Skeletal muscle tissue (tissue), 4 donors: ENCODE results near the gene NOC4L. TPM values are rescaled to one million over a fixed set of nuclear protein-coding genes. Genes with fewer than 3 reads are reported as not detected.

Experiments
- H3K27ac ChIP-seq: one replicate; pipeline ENCODE4 v1.7.0; 2013; ENCODE audit warnings: mild to moderate bottlenecking, low read depth, low read length, inconsistent platforms
- H3K27me3 ChIP-seq, 3 donors: one replicate each; pipeline ENCODE4 v1.7.0; 2013; ENCODE audit warnings: low read length in 3 of 3; ENCODE audit not compliant: control insufficient read depth in 3 of 3, insufficient read depth in 3 of 3
- H3K36me3 ChIP-seq, 3 donors: one replicate each; pipeline ENCODE4 v1.7.0; 2013; ENCODE audit warnings: low read length in 3 of 3; ENCODE audit not compliant: control insufficient read depth in 3 of 3, insufficient read depth in 3 of 3
- H3K4me1 ChIP-seq, 3 donors: one replicate each; pipeline ENCODE4 v1.7.0; 2013; ENCODE audit warnings: low read length in 3 of 3, mild to moderate bottlenecking in 3 of 3; ENCODE audit not compliant: control insufficient read depth in 3 of 3, insufficient read depth in 3 of 3
- H3K4me3 ChIP-seq, 3 donors: one replicate each; pipeline ENCODE4 v1.7.0; 2013; ENCODE audit warnings: low read length in 3 of 3
- H3K9ac ChIP-seq, 3 donors: one replicate each; pipeline ENCODE4 v1.7.0; 2013; ENCODE audit warnings: low read length in 3 of 3, mild to moderate bottlenecking in 3 of 3, moderate library complexity in 2 of 3, low read depth in 1 of 3
- H3K9me3 ChIP-seq, 3 donors: one replicate each; pipeline ENCODE4 v1.7.0; 2013; ENCODE audit warnings: low read length in 3 of 3; ENCODE audit not compliant: control insufficient read depth in 3 of 3
- total RNA-seq: library from RNA; depleted of rRNA; stranded (reverse); fragments of >200 nt; gene quantifications from one replicate; pipeline ENCODE4 v1.2.3, GENCODE V29; 2014
- donor health status: Osteomylitis.

NOC4L gene
- total RNA-seq, 1 donor from 2014 or later: 5.7 TPM

- Histone ChIP-seq H3K4me3 (no peak overlapping the region), H3K4me1 (peaks cover 5 to 8% (median 6%) of the 10 kb centered on the region in 3 donors), H3K9me3 (no peaks in the 10 kb centered on the region), H3K27ac (no peak overlapping the region), H3K36me3 (peaks cover 12 to 24% (median 17%) of the 10 kb centered on the region in 3 donors), H3K9ac (no peak overlapping the region), H3K27me3 (no peaks in the 10 kb centered on the region)
These were observed 35.9 kb upstream of the NOC4L start for GRCh38 chr12:132108211-132108832.

- Histone ChIP-seq H3K4me3 (no peak overlapping the region), H3K36me3 (peaks cover 21 to 33% (median 26%) of the 10 kb centered on the region in 3 donors), H3K4me1 (peaks cover 5 to 8% (median 6%) of the 10 kb centered on the region in 3 donors), H3K27me3 (no peaks in the 10 kb centered on the region), H3K9me3 (no peaks in the 10 kb centered on the region), H3K9ac (no peak overlapping the region), H3K27ac (no peak overlapping the region)
These were observed 34.5 kb upstream of the NOC4L start for GRCh38 chr12:132109741-132110140.

GRCh38 chr12:132110677-132111076 lies 33.6 kb upstream of the NOC4L start:
- Histone ChIP-seq H3K9me3 (no peaks in the 10 kb centered on the region), H3K4me1 (peaks cover 0 to 2% (median 0%) of the 10 kb centered on the region in 3 donors), H3K27me3 (no peaks in the 10 kb centered on the region), H3K4me3 (no peak overlapping the region), H3K36me3 (peaks cover 27 to 42% (median 32%) of the 10 kb centered on the region in 3 donors), H3K27ac (no peak overlapping the region), H3K9ac (no peak overlapping the region)

GRCh38 chr12:132111654-132112304 lies 32.5 kb upstream of the NOC4L start:
- Histone ChIP-seq H3K9ac (no peak overlapping the region), H3K27me3 (no peaks in the 10 kb centered on the region), H3K27ac (no peak overlapping the region), H3K4me3 (no peak overlapping the region), H3K9me3 (no peaks in the 10 kb centered on the region), H3K36me3 (peaks cover 37 to 53% (median 42%) of the 10 kb centered on the region in 3 donors), H3K4me1 (no peaks in the 10 kb centered on the region)

- no peaks in the 10 kb centered on the region for H3K4me1 ChIP-seq
- H3K27me3 ChIP-seq: no peaks in the 10 kb centered on the region
- H3K36me3 ChIP-seq: peaks cover 40 to 49% (median 45%) of the 10 kb centered on the region in 3 donors
- no peak overlapping the region for H3K27ac ChIP-seq
- no peaks in the 10 kb centered on the region for H3K9me3 ChIP-seq
- no peak overlapping the region for H3K4me3 ChIP-seq
- H3K9ac ChIP-seq: no peak overlapping the region
These were observed 29.6 kb upstream of the NOC4L start for GRCh38 chr12:132114667-132115066.

- Histone ChIP-seq H3K27me3 (no peaks in the 10 kb centered on the region), H3K36me3 (peaks cover 35 to 45% (median 41%) of the 10 kb centered on the region in 3 donors), H3K4me1 (no peaks in the 10 kb centered on the region), H3K27ac (no peak overlapping the region), H3K9ac (no peak overlapping the region), H3K9me3 (no peaks in the 10 kb centered on the region), H3K4me3 (no peak overlapping the region)
These were observed 28.8 kb upstream of the NOC4L start for GRCh38 chr12:132115500-132115899.

- Histone ChIP-seq H3K4me1 (no peaks in the 10 kb centered on the region), H3K9me3 (no peaks in the 10 kb centered on the region), H3K9ac (no peak overlapping the region), H3K36me3 (peaks cover 33 to 41% (median 35%) of the 10 kb centered on the region in 3 donors), H3K27ac (no peak overlapping the region), H3K4me3 (no peak overlapping the region), H3K27me3 (no peaks in the 10 kb centered on the region)
These were observed 27.3 kb upstream of the NOC4L start for GRCh38 chr12:132116709-132117557.

GRCh38 chr12:132117558-132117875 lies 26.7 kb upstream of the NOC4L start:
- Histone ChIP-seq H3K4me1 (no peaks in the 10 kb centered on the region), H3K27me3 (no peaks in the 10 kb centered on the region), H3K36me3 (peaks cover 35 to 47% (median 37%) of the 10 kb centered on the region in 3 donors), H3K9me3 (no peaks in the 10 kb centered on the region), H3K9ac (no peak overlapping the region), H3K4me3 (no peak overlapping the region), H3K27ac (no peak overlapping the region)

GRCh38 chr12:132118876-132119275 lies 25.4 kb upstream of the NOC4L start:
- Histone ChIP-seq H3K9ac (no peak overlapping the region), H3K4me1 (no peaks in the 10 kb centered on the region), H3K9me3 (no peaks in the 10 kb centered on the region), H3K36me3 (peaks cover 31 to 46% (median 32%) of the 10 kb centered on the region in 3 donors), H3K4me3 (no peak overlapping the region), H3K27me3 (no peaks in the 10 kb centered on the region), H3K27ac (no peak overlapping the region)

GRCh38 chr12:132121283-132121682 lies 23.0 kb upstream of the NOC4L start:
- Histone ChIP-seq H3K4me1 (no peaks in the 10 kb centered on the region), H3K27me3 (no peaks in the 10 kb centered on the region), H3K9me3 (no peaks in the 10 kb centered on the region), H3K27ac (no peak overlapping the region), H3K36me3 (peaks cover 25 to 40% (median 31%) of the 10 kb centered on the region in 3 donors), H3K9ac (no peak overlapping the region), H3K4me3 (no peak overlapping the region)
